Right cardiac atrium (tissue), 5 donors: ENCODE results near the gene MGA. TPM values are rescaled to one million over a fixed set of nuclear protein-coding genes. Genes with fewer than 3 reads are reported as not detected.
A peak's percentile ranks its signal among the peaks of the same experiment; 100 is the strongest.

Experiments used
- ATAC-seq, 2 donors: fragments of 200-7000 bp; cut with Tn5 transposase; one replicate each; pipeline versions ENCODE4 v1.8.0 to v1.9.1; 2020; ENCODE audit warnings: moderate library complexity in 2 of 2, mild to moderate bottlenecking in 1 of 2
- DNase-seq, 3 donors: peaks; one replicate each; pipeline ENCODE4 v3.0.0-alpha.2; 2020
- H3K27ac ChIP-seq: one replicate; pipeline ENCODE4 v1.5.1; 2013; ENCODE audit warnings: mild to moderate bottlenecking, low read length, control low read depth, moderate library complexity
- H3K27me3 ChIP-seq: one replicate; pipeline ENCODE4 v1.6.1; 2013; ENCODE audit not compliant: control insufficient read depth, insufficient read depth
- H3K4me1 ChIP-seq: one replicate; pipeline ENCODE4 v1.6.1; 2013; ENCODE audit warnings: low read length; ENCODE audit not compliant: control insufficient read depth, insufficient read depth
- H3K4me3 ChIP-seq: one replicate; pipeline ENCODE4 v1.5.1; 2013; ENCODE audit warnings: low read length, control low read depth
- H3K9me3 ChIP-seq: one replicate; pipeline ENCODE4 v1.6.1; 2013; ENCODE audit warnings: low read length; ENCODE audit not compliant: control insufficient read depth
- WGBS: extraction: QIAGEN DNeasy Blood & Tissue Kit; methylation state at CpG from one replicate; pipeline ENCODE4 v1.1.7; 2013; 5-methylcytosine and 5-hydroxymethylcytosine counted together
- intact Hi-C, 4 donors: fragments of 100-400 bp; cut with DNase I; formaldehyde crosslinking; loops; one replicate each; pipeline versions ENCODE4 v1.11.0 to v1.14.0; 2022 to 2023
- microRNA-seq, 2 donors: library from miRNA; unstranded; fragments of <30 nt; microRNA quantifications; one replicate each; pipeline ENCODE4 v1.2.0, GENCODE V29; 2020 to 2021
- polyA plus RNA-seq: library from polyadenylated mRNA; stranded (reverse); fragments of 200-250 nt; gene quantifications from one replicate; pipeline ENCODE4 v1.2.3, GENCODE V29; 2013
- total RNA-seq, 4 donors: library from RNA; stranded (reverse); fragmentation: NEBNext Ultra II Directional; extraction: Animal tissue kit (Norgen Biotek cat#: 25700); gene quantifications; one replicate each; pipeline ENCODE4 v1.2.1, GENCODE V29; 2021
- donor health status: healthy with polysubstance abuse.
- donor health status: DM: no; HTN: yes; CAD: no.
- donor health status: DM: no; HTN: no; CAD: no.
- donor health status: DM: no; HTN: yes; CAD: no; lungs with severe emphysema.
- donor health status: DM: yes; HTN: yes; CAD: no.

The MGA gene
- total and polyA plus RNA-seq, 5 donors, result 4.2 to 39.2 (median 36.5) TPM

DNA sequence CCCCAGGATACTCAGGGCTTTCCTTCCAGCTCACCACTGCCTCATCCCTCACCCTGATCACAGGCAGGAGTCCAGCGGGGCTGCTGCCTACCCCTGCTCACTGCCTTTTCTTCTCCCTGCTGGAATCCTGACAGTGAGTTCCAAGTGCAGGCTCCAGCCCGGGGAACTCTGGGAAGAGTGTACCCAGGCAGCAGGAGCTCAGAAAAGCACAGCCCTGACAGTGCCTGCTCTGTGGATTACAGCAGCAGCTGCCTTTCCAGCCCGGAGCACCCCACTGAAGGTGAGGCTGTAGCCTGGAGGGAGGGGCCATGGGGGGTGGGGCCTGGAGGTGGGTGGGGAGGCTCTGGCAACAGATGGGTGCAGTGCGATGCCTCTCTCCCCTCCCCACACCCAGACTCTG lies 161.6 kb downstream of the MGA start:
- Histone ChIP-seq H3K4me3 (no peak overlapping the region), H3K27ac (no peak overlapping the region), H3K9me3 (no peaks in the 10 kb centered on the region), H3K4me1 (no peaks in the 10 kb centered on the region), H3K27me3 (no peaks in the 10 kb centered on the region)
- ATAC-seq, result no peak
- 82% methylated on average over 4 of the region's 4 CpGs for WGBS
- intact Hi-C loops, result no loop called here
- no peak for DNase-seq

DNA sequence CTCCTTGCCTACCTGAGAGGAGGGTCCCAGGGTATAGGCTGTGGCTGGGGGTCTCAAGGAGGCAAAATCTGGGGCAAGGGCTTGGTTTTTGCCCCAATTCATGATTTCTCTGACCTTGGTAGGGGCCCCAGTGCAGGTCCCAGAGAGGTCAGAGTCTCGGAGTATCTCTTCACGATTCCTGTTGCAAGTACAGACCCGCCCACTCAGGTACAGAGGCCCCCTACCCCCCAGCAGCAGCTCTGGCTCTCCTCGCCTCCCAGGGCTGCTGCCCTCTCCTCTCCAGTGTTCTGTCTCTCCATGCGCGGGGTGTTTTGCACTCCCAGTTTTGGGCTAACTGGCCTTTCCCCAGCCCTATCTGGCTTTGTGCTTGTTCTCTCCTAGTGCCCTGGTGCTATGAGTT lies 162.3 kb downstream of the MGA start:
- Histone ChIP-seq H3K9me3 (no peaks in the 10 kb centered on the region), H3K27ac (no peak overlapping the region), H3K4me1 (no peaks in the 10 kb centered on the region), H3K27me3 (no peaks in the 10 kb centered on the region), H3K4me3 (no peak overlapping the region)
- ATAC-seq, result no peak
- peak in 1 of 3 donors; percentile 18 for DNase-seq
- 91% methylated on average over 6 of the region's 6 CpGs for WGBS
- intact Hi-C loops, result no loop called here

Small RNA genes within 50 kb of the gene (microRNA-seq; reads per million reads assigned to microRNA genes)
- 0 reads per million in 2 donors for gene MIR626

Other genes starting within 250 kb of the MGA start
- 10 to 100 TPM; 22.3 to 25.0 (median 23.1) TPM for gene RTF1, start 243.3 kb upstream of the MGA start, total RNA-seq
- 14.1 TPM for gene RTF1, start 243.3 kb upstream of the MGA start, polyA plus RNA-seq
- 1 to 10 TPM in 2 of 4 donors, under 1 TPM in 2; 0.36 to 1.4 (median 0.94) TPM for gene ITPKA, start 166.5 kb upstream of the MGA start, total RNA-seq
- gene ITPKA, start 166.5 kb upstream of the MGA start, polyA plus RNA-seq, result 1.6 TPM
- gene LTK, start 146.6 kb upstream of the MGA start, total RNA-seq, result 1 to 10 TPM in 3 of 4 donors, under 1 TPM in 1; 0.95 to 1.5 (median 1.2) TPM
- 1.6 TPM for gene LTK, start 146.6 kb upstream of the MGA start, polyA plus RNA-seq
- 10 to 100 TPM; 19.2 to 25.3 (median 19.8) TPM for gene RPAP1, start 116.1 kb upstream of the MGA start, total RNA-seq
- gene RPAP1, start 116.1 kb upstream of the MGA start, polyA plus RNA-seq, result 10.1 TPM
- gene TYRO3, start 101.2 kb upstream of the MGA start, total RNA-seq, result 10 to 100 TPM in 1 of 4 donors, 1 to 10 TPM in 3; 5.4 to 11.3 (median 7.0) TPM
- 6.8 TPM for gene TYRO3, start 101.2 kb upstream of the MGA start, polyA plus RNA-seq
- gene MAPKBP1, start 114.1 kb downstream of the MGA start, total RNA-seq, result 10 to 100 TPM; 16.0 to 20.4 (median 19.2) TPM
- gene MAPKBP1, start 114.1 kb downstream of the MGA start, polyA plus RNA-seq, result 11.2 TPM
- gene JMJD7, start 167.7 kb downstream of the MGA start, total RNA-seq, result 10 to 100 TPM in 3 of 4 donors, 1 to 10 TPM in 1; 8.5 to 17.2 (median 16.2) TPM
- gene JMJD7, start 167.7 kb downstream of the MGA start, polyA plus RNA-seq, result 16.5 TPM
- 1 to 10 TPM; 1.8 to 7.1 (median 5.8) TPM for gene PLA2G4B, start 178.4 kb downstream of the MGA start, total RNA-seq
- gene PLA2G4B, start 178.4 kb downstream of the MGA start, polyA plus RNA-seq, result 3.9 TPM
- 1 to 10 TPM; 1.7 to 4.3 (median 3.8) TPM for gene SPTBN5, start 233.6 kb downstream of the MGA start, total RNA-seq
- 2.3 TPM for gene SPTBN5, start 233.6 kb downstream of the MGA start, polyA plus RNA-seq